B cell (primary cell): Measurements from ENCODE around the gene DNM1. TPM values are rescaled to one million over a fixed set of nuclear protein-coding genes. Genes with fewer than 3 reads are reported as not detected.

ENCODE experiments used
- ATAC-seq: fragments of 200-7000 bp; cut with Tn5 transposase; one replicate; pipeline ENCODE4 v1.10.0; 2021; ENCODE audit warnings: low read depth, mild to moderate bottlenecking, moderate number of reproducible peaks, moderate library complexity
- CTCF ChIA-PET: fragments of 350-600 bp; sonication (Branson Sonifier 250); formaldehyde crosslinking; loops from one replicate; lab custom pipeline; 2021; ENCODE audit warnings: antibody characterized with exemption, inconsistent platforms; lab: Charles Lee
- POLR2A ChIA-PET: fragments of 350-600 bp; sonication (Branson Sonifier 250); formaldehyde crosslinking; loops from one replicate; lab custom pipeline; 2021; ENCODE audit warnings: antibody characterized with exemption; lab: Charles Lee
- DNase-seq: peaks from one replicate; pipeline ENCODE4 v3.0.0; 2013
- H2AFZ ChIP-seq: 2 replicates; pipeline ENCODE4 v1.6.1; 2012; ENCODE audit warnings: mild to moderate bottlenecking, low read depth, low read length; ENCODE audit not compliant: insufficient read depth, poor library complexity, severe bottlenecking
- H3K27ac ChIP-seq, 2 donors: 1 replicate in 1 of 2; 2 replicates in 1 of 2; pipeline ENCODE4 v1.5.1; 2012 to 2013; ENCODE audit warnings: low read length in 2 of 2, mild to moderate bottlenecking in 2 of 2, moderate library complexity in 1 of 2
- H3K27me3 ChIP-seq, 4 experiments: fragments of 200-600 bp in 1 of 4; sonication (generic) in 1 of 4; replicated peaks in 1 of 4; 1 replicate in 2 of 4; 2 replicates in 2 of 4; pipeline versions ENCODE4 v1.6.1 to v1.7.0; 2013 to 2016; ENCODE audit warnings: low read length in 3 of 4, mild to moderate bottlenecking in 2 of 4, mixed read lengths in 1 of 4, moderate library complexity in 1 of 4; ENCODE audit not compliant: insufficient read depth in 4 of 4, control insufficient read depth in 3 of 4; ENCODE audit errors: control extremely low read depth in 1 of 4
- H3K36me3 ChIP-seq, 2 experiments: replicated peaks in 1 of 2; 1 replicate in 1 of 2; 2 replicates in 1 of 2; pipeline versions ENCODE4 v1.6.1 to v1.7.1; 2013; ENCODE audit warnings: low read length in 1 of 2; ENCODE audit not compliant: insufficient read depth in 2 of 2, control insufficient read depth in 1 of 2; ENCODE audit errors: control extremely low read depth in 1 of 2, extremely low read depth in 1 of 2
- H3K4me1 ChIP-seq, 2 donors: fragments of 200-600 bp in 1 of 2; sonication (generic) in 1 of 2; 1 replicate in 1 of 2; 2 replicates in 1 of 2; pipeline versions ENCODE4 v1.5.1 to v1.6.1; 2013 to 2017; ENCODE audit warnings: low read length in 2 of 2; ENCODE audit not compliant: control insufficient read depth in 2 of 2, insufficient read depth in 2 of 2
- H3K4me2 ChIP-seq: replicated peaks from 2 replicates; pipeline ENCODE3; 2012; ENCODE audit warnings: mild to moderate bottlenecking, low read depth, low read length; ENCODE audit not compliant: poor library complexity, severe bottlenecking
- H3K4me3 ChIP-seq, 5 experiments: fragments of 200-600 bp in 1 of 5; sonication (generic) in 1 of 5; 1 replicate in 3 of 5; 2 replicates in 2 of 5; pipeline versions ENCODE4 v1.5.1 to v1.7.0; 2011 to 2016; ENCODE audit warnings: low read length in 4 of 5, mild to moderate bottlenecking in 4 of 5, low read depth in 2 of 5, control low read depth in 1 of 5, moderate library complexity in 1 of 5; ENCODE audit not compliant: insufficient read depth in 1 of 5; ENCODE audit errors: control extremely low read depth in 1 of 5, extremely low read depth in 1 of 5
- H3K79me2 ChIP-seq: fragments of 200-600 bp; sonication (generic); one replicate; pipeline ENCODE4 v1.6.0; 2016; ENCODE audit warnings: low read length; ENCODE audit not compliant: control insufficient read depth, insufficient read depth
- H3K9ac ChIP-seq: fragments of 200-600 bp; sonication (generic); 2 replicates; pipeline ENCODE4 v1.6.1; 2017; ENCODE audit warnings: mild to moderate bottlenecking, low read length, moderate library complexity
- H3K9me3 ChIP-seq, 3 donors: one replicate each; pipeline versions ENCODE4 v1.6.1 to v1.7.1; 2013; ENCODE audit warnings: low read length in 2 of 3; ENCODE audit not compliant: control insufficient read depth in 2 of 3, insufficient read depth in 1 of 3; ENCODE audit errors: control extremely low read depth in 1 of 3
- H4K20me1 ChIP-seq: 2 replicates; pipeline ENCODE4 v1.6.0; 2012; ENCODE audit warnings: mild to moderate bottlenecking, low read length; ENCODE audit not compliant: insufficient read depth, control insufficient read depth, poor library complexity, severe bottlenecking
- H3K27ac Mint-ChIP-seq: one replicate; pipeline ENCODE4 v1.8.0; 2021; ENCODE audit warnings: mixed read lengths
- H3K27me3 Mint-ChIP-seq: one replicate; pipeline ENCODE4 v1.8.0; 2021; ENCODE audit warnings: mixed read lengths
- H3K4me1 Mint-ChIP-seq: one replicate; pipeline ENCODE4 v1.8.0; 2021; ENCODE audit warnings: mixed read lengths
- H3K4me3 Mint-ChIP-seq: one replicate; pipeline ENCODE4 v1.8.0; 2021; ENCODE audit warnings: mixed read lengths
- H3K9me3 Mint-ChIP-seq: one replicate; pipeline ENCODE4 v1.8.0; 2022; ENCODE audit warnings: mixed read lengths; ENCODE audit not compliant: insufficient read depth
- CTCF ChIP-seq: fragments of 200-600 bp; IDR thresholded peaks from one replicate; pipeline ENCODE4 v1.8.0; 2022; ENCODE audit warnings: antibody characterized with exemption, mild to moderate bottlenecking
- EZH2 ChIP-seq: IDR thresholded peaks from 2 replicates; pipeline ENCODE4 v1.6.1; 2012; ENCODE audit warnings: borderline replicate concordance, low read depth, mild to moderate bottlenecking, moderate library complexity, low read length; ENCODE audit not compliant: insufficient read depth, poor library complexity, severe bottlenecking
- WGBS: methylation state at CpG from one replicate; pipeline ENCODE4 v1.1.5; 2013; ENCODE audit warnings: missing lambda C conversion rate; ENCODE audit not compliant: insufficient coverage; 5-methylcytosine and 5-hydroxymethylcytosine counted together
- intact Hi-C: fragments of 100-400 bp; cut with micrococcal nuclease; formaldehyde crosslinking; loops from one replicate; pipeline ENCODE4 v1.10.0; 2022
- polyA plus RNA-seq: library from polyadenylated mRNA; depleted of rRNA; stranded (reverse); fragments of >200 nt; gene quantifications from 2 replicates; pipeline ENCODE4 v1.2.3, GENCODE V29; 2012
- total RNA-seq, 2 donors: library from RNA; stranded (reverse); fragments of 120-200 nt in 1 of 2; gene quantifications; 1 replicate in 1 of 2; 2 replicates in 1 of 2; pipeline versions ENCODE4 v1.2.3 to v1.2.4, GENCODE V29; 2013 to 2022

DNM1 gene
- total and polyA plus RNA-seq, 2 donors (not counting 1 experiment from before 2014, with no cell fraction given): 0.63 to 1.3 TPM

DNA sequence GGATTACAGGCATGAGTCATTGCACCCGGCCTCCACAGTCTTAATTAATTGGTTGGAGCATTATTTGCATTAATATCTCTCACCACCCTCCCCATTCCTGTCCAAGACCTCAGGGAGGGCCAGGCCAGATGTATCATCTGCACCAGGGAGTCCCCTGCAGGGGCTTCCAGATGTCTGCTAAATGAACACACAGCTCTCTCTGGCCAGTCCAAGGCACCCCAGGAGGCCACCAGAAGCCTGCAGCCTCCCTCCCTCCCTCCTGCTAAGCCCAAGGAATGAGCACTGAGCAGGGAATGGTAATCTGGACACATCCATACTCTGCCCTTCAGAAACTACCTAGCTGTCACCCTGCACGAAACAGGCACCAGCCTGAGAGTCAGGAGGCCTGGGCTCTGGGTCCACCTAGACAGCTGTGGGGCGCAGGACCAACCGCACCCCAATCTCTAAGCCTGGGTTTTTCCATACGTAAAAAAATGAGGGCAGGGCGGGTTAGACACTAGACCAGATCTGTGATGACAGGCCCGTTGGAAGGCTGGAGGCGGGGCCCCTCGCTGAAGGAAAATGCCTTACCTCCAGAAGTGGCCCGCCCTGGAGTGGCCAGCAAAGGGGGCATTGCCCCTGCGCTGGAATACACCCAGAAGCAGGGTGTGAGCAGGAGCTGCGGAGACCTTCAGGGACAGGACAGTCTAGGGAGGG lies 20.1 kb upstream of the DNM1 start:
- Histone ChIP-seq H2AFZ (no peak overlapping the region), H3K79me2 (peaks cover 11% of the 10 kb centered on the region), H3K9me3 (peaks cover 0 to 10% (median 0%) of the 10 kb centered on the region in 3 donors), H3K27me3 (no peaks in the 10 kb centered on the region), H3K36me3 (peaks cover 0 to 56% of the 10 kb centered on the region in 2 experiments), H3K4me2 (no peak overlapping the region), H3K4me1 (no peaks in the 10 kb centered on the region), H3K27ac (no peak overlapping the region), H3K9ac (no peak overlapping the region), H4K20me1 (no peaks in the 10 kb centered on the region), H3K4me3 (no peak overlapping the region)
- Mint-ChIP-seq H3K4me3 (no peak overlapping the region), H3K9me3 (no peaks in the 10 kb centered on the region), H3K27me3 (no peaks in the 10 kb centered on the region), H3K27ac (no peak overlapping the region), H3K4me1 (peaks cover 4% of the 10 kb centered on the region)
- no peak for TF ChIP-seq CTCF
- no peak for TF ChIP-seq EZH2
- CTCF ChIA-PET: no interaction called here
- no peak for DNase-seq
- POLR2A ChIA-PET: interaction anchor here (0.6 kb wide), 1 partner anchor 10 kb away, joined by 4 read pairs; no protein-coding TSS in a partner anchor
- no peak for ATAC-seq
- intact Hi-C loops: no loop called here
- WGBS: 97% methylated on average over 11 of the region's 12 CpGs
